Fibroblast of skin of scalp (primary cell): ENCODE data around the gene MLYCD.

Experiments
- DNase-seq: peaks from one replicate; pipeline ENCODE4 v3.0.0-alpha.2; 2013

MLYCD gene

DNA sequence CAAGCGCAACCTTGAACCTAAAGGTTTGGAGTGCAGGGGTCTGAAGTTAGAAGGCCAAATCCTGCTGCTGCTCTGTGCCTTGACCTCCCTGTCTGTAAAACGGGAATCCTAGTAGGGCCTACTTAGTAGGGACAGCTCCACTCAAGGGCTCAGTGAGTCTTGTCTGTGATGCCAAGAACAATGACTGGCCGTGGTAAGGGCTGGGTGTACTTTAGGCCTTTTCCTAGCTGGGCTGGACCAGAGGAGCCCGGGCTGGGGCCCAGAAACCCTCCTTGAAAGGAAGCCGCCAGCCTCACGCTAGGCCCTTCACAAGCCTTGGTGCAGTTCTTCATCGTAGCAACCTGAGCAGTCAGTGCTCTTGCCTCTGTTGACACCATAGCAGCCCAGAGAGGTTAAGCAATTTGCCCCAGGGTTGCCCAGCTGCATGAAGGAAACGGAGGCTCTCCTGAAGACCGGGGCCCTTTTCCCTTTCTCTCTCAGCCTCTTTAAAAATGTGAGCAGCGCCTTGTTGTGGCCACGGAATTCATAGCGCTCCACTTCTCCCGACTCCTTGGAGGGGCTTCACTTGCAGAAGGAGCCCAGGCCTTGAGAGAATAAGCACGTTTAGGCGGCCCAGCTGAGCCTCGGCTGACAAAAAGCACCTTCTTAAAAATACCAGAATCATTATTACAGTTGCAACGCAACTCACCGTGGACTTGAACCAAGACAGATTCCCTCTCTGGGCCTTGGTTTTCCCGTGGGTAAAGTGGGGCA is 73.5 kb downstream of the MLYCD start:
- no peak for DNase-seq

DNA sequence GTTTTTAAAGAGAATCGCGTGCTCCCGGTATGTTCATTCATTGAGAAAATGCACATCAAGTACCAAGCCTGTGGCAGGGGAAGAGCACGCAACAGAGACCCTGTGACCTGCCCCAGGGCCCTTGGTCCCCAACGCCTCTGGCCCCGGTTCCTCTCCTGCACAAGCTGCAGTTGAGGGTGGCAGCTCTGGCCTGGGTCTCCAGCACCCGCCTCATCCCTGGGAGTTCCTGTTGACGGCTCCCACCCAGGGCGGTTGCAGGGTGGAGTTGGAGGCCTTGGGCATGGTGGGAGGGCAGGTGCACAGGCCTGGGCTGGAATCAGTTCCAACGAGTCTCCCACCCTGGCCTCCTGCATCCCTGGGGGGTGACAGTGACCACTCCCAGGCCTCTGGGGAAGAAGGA is 74.2 kb downstream of the MLYCD start:
- no peak for DNase-seq

DNA sequence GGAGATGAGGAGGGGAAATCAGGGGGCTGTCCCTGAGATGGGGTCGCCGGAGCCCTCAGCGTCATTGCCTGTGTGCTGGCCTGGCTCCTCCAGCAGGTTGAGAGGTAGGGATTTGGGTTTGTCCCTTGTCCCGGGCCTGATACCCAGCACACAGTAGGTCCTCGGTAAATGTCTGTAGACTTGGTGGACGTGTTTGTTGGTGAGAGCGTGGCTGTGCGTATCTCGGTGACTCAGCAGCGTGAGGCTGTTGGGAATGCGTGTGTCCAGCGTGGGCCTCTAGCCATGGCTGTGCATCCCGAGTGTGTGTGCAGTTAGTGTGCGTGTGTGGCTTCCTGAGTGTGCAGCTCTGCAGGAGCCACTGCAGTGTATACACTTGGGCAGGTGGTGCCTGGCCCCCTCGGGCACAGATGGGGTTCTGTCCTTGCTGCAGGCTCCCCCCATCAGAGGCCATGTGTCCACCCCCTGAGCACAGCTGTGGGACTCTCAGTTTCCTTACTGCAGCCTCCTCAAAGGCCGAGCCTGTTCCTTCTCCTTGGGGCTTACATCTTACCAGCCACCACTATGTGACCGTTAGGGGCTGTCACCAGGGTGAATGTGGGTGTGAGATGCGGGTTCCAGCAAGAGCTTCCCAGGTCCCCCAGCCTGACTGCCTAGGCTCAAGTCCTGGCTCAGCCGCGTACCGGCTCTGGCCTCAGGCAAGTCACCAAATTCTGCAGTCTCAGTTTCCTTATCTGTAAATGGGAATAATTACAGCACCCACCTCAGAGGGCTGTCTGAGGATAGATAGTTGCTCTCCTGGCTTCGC is 74.9 kb downstream of the MLYCD start:
- no peak for DNase-seq

DNA sequence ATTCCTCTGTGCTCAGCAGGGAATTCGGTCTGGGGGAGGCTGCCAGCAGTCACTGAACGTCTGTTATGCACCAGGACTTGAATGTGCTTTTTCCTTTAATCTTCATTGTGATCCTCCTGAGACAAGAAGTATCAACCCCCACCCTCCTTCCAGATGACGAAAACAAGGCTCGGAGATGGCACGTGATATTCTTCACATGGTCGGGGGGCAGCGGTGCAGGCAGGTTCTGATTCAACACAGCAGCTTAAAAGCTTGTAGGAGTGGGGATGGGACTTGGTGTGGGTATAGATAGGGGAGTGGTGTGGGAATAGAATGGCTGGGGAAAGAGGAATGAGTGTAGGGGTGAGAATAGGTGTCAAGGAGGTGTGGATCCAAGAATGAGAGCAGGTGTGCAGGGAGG is 75.6 kb downstream of the MLYCD start:
- DNase-seq, result no peak

DNA sequence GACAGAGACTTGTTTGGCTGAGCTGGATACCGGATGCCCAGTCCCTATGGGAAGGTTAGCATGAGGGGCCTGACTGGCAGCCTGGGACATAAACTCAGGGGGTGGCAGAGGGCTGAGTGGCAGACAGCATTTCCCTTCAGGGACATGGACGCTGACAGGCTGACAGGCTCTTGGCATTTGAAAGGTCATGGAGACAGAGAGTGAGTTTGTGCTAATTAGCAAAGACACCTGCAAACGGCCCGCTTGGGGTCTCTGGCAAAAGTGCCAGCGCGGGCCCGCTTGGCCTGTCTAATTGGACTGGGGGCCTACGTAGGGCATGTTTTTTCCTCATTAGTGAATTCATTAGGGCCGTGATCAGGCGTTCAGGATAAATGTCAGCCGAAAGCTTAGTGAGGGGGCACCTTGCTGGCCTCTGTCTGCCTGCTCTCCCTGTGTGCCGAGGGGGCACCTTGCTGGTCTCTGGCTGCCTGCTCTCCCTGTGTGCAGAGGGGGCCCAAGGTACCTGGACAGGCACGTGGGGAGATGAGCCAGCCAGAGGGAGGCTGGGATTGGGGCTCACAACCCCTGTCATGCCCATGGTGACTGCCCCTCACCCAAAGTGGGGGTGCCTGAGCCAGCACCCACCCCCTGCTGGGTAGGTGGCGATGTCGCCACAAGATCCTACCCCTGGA is 76.8 kb downstream of the MLYCD start:
- DNase-seq, result no peak
